Loucy (cell line): ENCODE data around the gene BEAN1.

ENCODE experiments used
- EZH2phosphoT487 ChIP-seq: fragments of 200-600 bp; IDR thresholded peaks from 2 replicates; pipeline ENCODE4 v1.6.1; 2018; ENCODE audit warnings: antibody characterized with exemption, mild to moderate bottlenecking, moderate library complexity, borderline replicate concordance
- TF ChIP-seq, protein P1 (sequence below): fragments of 200-600 bp; sonication (generic); conservative IDR thresholded peaks from 2 replicates; pipeline ENCODE4 v1.5.1; 2014; ENCODE audit warnings: mild to moderate bottlenecking, antibody characterized with exemption, low read length

DNA sequence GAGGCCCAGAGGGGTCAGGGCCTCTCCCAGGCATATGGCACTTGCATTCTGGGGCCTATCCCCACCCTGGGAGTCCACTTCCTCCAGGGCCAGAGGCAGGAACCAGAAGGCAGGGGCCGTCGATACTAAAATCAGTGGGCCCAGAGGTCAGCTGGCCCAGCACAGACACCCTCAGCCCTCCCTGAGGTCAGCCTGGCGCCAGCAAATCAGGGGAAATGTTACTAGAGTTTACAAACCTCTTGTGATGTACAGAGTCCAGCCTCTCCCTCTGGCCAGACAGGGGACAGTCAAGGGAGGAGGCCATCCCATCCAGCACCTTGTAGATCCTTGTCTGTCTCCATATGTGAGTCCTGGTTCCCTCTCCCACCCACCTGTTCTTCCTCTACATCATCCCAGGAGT lies 49.8 kb upstream of the BEAN1 start:
- TF ChIP-seq, protein P1, sequence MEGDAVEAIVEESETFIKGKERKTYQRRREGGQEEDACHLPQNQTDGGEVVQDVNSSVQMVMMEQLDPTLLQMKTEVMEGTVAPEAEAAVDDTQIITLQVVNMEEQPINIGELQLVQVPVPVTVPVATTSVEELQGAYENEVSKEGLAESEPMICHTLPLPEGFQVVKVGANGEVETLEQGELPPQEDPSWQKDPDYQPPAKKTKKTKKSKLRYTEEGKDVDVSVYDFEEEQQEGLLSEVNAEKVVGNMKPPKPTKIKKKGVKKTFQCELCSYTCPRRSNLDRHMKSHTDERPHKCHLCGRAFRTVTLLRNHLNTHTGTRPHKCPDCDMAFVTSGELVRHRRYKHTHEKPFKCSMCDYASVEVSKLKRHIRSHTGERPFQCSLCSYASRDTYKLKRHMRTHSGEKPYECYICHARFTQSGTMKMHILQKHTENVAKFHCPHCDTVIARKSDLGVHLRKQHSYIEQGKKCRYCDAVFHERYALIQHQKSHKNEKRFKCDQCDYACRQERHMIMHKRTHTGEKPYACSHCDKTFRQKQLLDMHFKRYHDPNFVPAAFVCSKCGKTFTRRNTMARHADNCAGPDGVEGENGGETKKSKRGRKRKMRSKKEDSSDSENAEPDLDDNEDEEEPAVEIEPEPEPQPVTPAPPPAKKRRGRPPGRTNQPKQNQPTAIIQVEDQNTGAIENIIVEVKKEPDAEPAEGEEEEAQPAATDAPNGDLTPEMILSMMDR: no peak
- no peak for TF ChIP-seq EZH2phosphoT487
